ENCODE measurements around the gene HOXD11. TPM values are rescaled to one million over a fixed set of nuclear protein-coding genes. Genes with fewer than 3 reads are reported as not detected.
A peak's percentile ranks its signal among the peaks of the same experiment; 100 is the strongest.

Gene HOXD11
- total RNA-seq, result not detected

DNA sequence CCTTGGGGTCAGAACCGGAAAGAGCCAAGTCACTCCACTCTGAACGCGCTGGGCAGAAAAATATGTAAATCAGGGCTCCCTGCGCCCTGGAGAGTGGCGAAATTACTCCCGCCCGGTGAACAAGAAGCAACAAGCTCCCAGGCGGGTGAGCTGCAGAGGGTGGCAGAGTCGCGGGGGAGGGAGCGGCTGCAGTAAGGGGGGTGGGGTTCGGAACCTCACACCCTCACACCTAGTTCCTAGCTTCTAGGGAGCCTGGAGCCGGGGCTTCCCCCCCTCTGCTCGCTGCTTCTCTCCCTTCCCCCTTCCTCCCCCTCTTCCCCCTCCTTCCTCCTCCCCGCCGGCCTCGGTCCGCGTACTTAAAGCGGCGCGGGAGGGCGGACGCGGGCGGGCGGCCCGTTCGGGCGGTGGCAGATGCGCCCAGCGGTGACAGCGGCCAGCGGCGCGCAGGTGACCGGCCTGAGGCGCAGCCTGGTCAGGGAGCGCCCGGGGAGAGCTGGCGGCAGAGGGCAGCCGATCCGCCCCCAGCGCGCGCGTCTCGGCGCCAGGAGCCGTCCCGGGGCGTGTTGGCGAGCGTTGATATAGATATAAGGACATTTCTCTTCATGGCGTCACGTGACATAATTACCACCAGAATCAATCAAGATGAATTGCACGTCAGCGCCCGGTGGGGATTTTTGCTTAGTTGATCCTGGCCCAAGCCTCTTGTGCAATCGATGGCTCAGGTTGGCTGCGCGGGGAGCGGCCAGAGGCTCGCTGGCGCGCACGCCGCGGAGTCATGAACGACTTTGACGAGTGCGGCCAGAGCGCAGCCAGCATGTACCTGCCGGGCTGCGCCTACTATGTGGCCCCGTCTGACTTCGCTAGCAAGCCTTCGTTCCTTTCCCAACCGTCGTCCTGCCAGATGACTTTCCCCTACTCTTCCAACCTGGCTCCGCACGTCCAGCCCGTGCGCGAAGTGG, at the start of gene HOXD11:
HOXD11 (plus strand) TSS at position 700 of the 959 bp plus-strand sequence; CDS start at position 776, 76 bp downstream.
- no peak for DNase-seq
- intact Hi-C loops (cut with DNase I), result no loop called here
- Histone ChIP-seq H3K27me3 (peaks cover 27 to 100% (median 81%) of the 10 kb centered on the region in 4 donors), H3K4me3 (peak within 1 kb of the TSS; percentile 24 to 66 (median 37)), H3K4me1 (peaks cover 18 to 50% (median 31%) of the 10 kb centered on the region in 3 donors), H3K9me3 (no peaks in the 10 kb centered on the region), H3K36me3 (no peaks in the 10 kb centered on the region), H3K27ac (no peak within 1 kb of the TSS)
- WGBS, 2 donors, result 0% methylated on average over 6 to 8 of the region's 85 CpGs
- TF ChIP-seq POLR2A (IDR thresholded peaks at IDR 0.05), result no peak
- TF ChIP-seq, protein P1, sequence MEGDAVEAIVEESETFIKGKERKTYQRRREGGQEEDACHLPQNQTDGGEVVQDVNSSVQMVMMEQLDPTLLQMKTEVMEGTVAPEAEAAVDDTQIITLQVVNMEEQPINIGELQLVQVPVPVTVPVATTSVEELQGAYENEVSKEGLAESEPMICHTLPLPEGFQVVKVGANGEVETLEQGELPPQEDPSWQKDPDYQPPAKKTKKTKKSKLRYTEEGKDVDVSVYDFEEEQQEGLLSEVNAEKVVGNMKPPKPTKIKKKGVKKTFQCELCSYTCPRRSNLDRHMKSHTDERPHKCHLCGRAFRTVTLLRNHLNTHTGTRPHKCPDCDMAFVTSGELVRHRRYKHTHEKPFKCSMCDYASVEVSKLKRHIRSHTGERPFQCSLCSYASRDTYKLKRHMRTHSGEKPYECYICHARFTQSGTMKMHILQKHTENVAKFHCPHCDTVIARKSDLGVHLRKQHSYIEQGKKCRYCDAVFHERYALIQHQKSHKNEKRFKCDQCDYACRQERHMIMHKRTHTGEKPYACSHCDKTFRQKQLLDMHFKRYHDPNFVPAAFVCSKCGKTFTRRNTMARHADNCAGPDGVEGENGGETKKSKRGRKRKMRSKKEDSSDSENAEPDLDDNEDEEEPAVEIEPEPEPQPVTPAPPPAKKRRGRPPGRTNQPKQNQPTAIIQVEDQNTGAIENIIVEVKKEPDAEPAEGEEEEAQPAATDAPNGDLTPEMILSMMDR (IDR thresholded peaks at IDR 0.05), result no peak

DNA sequence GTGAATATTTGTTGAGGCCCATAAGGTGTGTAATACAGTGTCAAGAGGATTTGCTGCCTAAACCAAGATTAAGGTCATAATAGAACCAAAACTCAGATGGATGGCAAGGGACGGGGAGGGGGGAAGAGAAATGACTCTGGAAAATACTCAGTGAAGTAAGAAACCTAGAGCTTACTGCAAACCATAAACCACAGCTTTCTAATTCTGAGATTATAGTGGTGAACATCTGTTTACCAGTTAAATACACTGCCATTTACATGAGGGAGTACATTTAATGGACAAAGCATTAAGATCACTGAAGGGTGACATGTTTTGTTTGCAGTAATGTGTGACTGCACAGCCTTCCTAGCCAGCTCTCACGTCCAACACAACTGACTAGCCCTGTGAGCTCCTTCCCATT, 43.1 kb upstream of the HOXD11 start:
- WGBS, 2 donors, result 20 to 23% methylated on average over 2 of the region's 2 CpGs
- no peak for DNase-seq
- Histone ChIP-seq H3K4me3 (no peak overlapping the region), H3K9me3 (no peaks in the 10 kb centered on the region), H3K27me3 (peaks cover 0 to 99% (median 21%) of the 10 kb centered on the region in 4 donors), H3K27ac (no peak overlapping the region), H3K36me3 (no peaks in the 10 kb centered on the region), H3K4me1 (peaks cover 12 to 23% (median 15%) of the 10 kb centered on the region in 3 donors)
- intact Hi-C loops (cut with DNase I), result no loop called here
- TF ChIP-seq POLR2A (IDR thresholded peaks at IDR 0.05), result no peak
- TF ChIP-seq, protein P1 (IDR thresholded peaks at IDR 0.05), result no peak

DNA sequence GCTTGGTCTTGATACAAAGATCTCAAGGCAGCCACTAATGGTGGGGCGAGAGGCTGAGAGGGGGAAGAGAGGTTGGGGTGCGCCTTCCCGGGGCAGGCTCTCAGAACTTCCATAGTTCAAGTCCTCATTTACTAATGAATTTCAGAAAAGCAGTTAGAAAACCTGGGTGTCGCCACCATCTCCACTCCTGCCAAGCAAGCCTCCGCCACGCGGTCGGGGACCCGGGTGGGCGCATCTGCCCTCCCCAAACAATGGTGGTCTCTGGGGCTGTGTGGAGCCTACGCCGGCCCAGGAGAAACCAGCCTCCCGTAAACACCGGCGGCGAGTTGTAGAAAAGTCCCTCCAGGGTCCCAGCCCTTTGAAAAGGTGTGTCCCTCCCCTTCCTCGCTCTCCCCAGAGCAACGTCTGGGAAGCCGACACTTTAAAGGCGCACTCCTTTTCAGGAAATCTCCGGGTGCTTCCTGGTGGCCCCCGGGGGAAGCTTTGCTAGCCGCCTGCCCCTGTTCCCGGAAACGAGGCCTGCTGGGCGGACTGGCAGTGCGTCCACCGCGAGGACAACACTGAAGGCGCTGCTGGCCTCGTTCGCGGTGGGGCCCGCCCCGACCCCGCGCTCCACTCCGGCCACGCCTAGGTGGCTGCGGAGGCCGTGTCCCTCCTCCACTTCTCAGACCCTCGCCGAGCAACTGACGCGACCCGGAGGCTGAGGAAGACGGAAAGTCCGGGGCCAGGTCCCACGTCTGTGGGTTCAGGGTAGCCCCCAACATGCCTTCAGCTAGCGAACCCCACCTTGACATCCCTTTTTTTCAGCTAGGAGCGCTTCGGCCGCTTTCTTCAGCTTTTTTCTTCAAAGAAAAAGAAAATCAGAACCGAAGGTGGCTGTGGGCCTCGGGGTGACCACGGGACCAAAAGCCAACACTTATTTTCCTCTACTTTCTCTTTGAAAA, 40.2 kb upstream of the HOXD11 start:
- Histone ChIP-seq H3K27me3 (peaks cover 0 to 100% (median 35%) of the 10 kb centered on the region in 4 donors), H3K4me3 (peak overlapping the region; percentile 4 to 56 (median 26)), H3K27ac (no peak overlapping the region), H3K4me1 (peaks cover 12 to 28% (median 15%) of the 10 kb centered on the region in 3 donors), H3K9me3 (no peaks in the 10 kb centered on the region), H3K36me3 (no peaks in the 10 kb centered on the region)
- WGBS, 2 donors, result 14 to 22% methylated on average over 8 to 21 of the region's 56 CpGs
- TF ChIP-seq, protein P1 (IDR thresholded peaks at IDR 0.05), result no peak
- no peak for TF ChIP-seq POLR2A (IDR thresholded peaks at IDR 0.05)
- DNase-seq, result no peak
- intact Hi-C loops (cut with DNase I), result no loop called here

DNA sequence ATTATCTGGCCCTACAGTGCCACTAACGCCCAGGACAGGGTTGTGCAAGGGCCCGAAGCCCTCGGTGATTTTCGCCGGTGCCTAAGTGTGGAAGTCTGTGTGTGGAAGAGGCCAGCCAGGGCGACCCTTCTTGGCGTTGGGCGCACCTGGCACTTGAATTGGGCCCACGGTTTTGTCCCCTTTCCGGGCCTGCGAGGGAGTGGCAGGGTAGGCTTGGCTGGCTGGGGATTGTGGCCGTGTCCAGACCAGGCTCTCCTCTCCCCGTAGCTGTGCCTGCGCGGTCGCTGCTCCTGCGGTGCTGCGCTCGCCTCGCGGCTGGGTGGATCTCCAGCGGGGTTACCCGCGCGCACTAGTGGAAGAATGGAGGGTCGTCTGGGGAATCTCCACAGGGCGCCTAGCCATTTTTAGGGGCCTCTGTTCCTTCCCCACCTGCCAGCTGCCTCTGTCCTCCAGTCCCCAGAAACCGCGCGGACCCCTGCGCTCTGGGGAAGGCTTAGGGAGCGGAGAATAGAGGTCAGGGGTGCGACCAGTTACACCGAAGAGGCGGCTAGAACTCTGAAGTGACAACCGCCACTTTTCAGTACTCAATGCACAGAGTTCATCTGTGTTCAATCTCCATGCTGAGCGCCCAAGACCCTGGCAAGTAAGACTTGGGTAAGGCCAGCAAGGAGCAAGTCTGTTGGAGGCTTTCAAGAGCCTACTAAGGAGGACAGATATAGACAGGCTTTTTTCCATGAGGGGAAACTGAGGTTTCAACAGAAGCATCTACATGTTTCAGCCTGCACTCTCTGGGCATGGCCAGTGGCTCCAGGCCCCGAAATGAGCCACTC, 39.3 kb upstream of the HOXD11 start:
- 9 to 14% methylated on average over 7 to 10 of the region's 38 CpGs for WGBS, 2 donors
- intact Hi-C loops (cut with DNase I), result no loop called here
- Histone ChIP-seq H3K27ac (no peak overlapping the region), H3K9me3 (no peaks in the 10 kb centered on the region), H3K27me3 (peaks cover 4 to 100% (median 41%) of the 10 kb centered on the region in 4 donors), H3K4me3 (peak overlapping the region; percentile 4 to 56 (median 26)), H3K36me3 (no peaks in the 10 kb centered on the region), H3K4me1 (peaks cover 12 to 30% (median 15%) of the 10 kb centered on the region in 3 donors)
- TF ChIP-seq POLR2A (IDR thresholded peaks at IDR 0.05), result no peak
- TF ChIP-seq, protein P1 (IDR thresholded peaks at IDR 0.05), result no peak
- DNase-seq, result no peak

Measured in esophagus squamous epithelium (tissue), 5 donors.